Islet precursor cell (in vitro differentiated cells): ENCODE results near the gene ANKRD63.

Experiments
- DNase-seq: peaks from one replicate; pipeline ENCODE4 v3.0.0-alpha.2; 2018

The ANKRD63 gene

DNA sequence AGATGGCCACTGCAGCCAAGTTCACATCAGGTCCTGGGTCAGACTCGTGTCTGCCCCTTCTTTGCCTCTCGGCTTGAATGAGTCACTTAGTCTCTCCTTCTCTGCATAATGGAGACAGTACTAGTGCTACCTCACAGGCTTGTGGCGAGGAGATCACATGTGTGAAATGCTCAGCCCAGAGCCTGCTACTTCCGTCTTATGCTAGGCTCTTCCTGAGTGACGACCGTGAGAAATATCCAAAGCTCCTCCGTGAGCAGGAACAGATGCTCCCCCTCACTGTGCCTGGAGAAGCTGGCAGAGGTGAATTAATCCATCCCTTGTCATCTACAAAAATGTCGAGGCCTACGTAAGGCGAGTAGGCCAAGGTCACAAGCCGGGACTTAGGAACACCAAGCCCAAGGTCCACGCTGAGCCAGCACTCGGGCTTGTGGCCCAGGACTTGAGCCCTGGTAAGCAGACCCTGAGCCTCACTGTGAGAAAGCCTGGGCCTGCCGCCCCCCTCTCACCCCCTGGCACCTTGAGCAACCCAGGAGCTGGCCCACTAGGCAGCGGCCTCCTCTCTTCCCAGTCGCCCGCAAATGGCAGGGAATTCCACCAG lies 26.1 kb downstream of the ANKRD63 start:
- peak; percentile 86 for DNase-seq

DNA sequence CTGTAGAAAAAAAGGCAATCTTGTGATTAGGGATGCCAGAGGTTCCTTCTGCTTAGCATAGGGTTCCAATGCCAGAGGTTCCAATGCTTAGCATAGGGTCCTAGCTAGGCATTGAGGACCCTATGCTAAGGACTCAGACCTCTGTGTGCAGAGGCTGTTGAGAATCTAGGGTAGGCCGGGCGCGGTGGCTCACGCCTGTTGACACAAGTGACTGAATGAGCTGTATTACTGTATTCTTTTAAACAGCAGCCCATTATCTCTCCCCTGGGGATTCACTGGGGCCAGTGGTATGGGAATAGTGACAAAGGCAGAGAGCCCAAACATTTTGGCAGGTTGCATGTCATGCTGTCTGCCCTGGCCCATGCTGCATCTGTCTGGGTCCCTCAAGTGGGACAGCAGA lies 27.8 kb downstream of the ANKRD63 start:
- no peak for DNase-seq

DNA sequence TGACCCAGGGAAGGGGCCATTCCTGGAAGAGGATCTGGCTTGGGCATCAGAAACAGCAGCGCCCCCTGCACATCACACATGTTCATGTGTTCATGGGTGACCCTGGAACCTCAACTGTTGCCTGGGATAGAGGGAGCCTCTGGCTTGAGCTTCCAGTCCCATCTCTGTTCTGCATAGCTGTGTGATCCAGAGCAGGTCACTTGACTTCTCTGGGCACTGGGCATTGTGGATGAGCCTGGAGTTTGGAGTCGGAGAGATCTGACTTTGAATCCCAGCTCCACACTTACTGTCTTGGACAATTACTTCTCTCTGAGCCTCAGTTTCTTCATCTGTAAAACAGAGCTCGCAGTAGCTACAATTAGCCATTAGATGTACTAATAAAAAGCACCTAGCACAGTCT lies 28.4 kb downstream of the ANKRD63 start:
- DNase-seq: no peak

DNA sequence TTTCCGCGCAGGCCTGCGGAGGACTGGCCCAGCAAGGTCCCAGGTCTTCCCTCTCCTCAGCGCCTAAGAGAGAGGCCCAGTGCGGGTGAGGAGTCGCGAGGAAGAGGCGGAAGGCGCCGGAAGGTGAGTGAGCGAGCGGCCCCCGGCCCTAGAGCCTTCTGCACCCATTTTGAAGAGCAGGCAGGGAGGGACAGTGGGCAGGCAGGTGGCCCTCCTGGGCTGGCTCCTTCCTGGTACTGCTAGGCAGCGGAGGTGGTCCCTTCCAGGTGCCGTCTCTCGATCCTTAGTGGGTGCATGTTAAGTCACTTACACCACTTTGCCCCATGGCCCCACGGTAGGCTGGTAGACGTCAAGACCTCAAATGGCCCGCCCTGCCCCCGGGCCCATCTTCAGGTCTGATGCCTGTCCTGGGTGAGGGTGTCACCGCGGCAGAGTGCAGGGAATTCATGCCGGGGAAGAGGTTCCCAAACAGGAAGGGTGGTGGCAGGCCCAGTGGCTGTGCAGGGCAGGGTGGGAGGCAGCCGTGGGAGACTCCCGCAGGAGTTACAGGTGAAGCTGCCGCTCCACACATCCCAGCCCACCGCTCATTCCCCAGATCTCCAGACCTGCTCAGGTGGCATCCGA lies 29.6 kb downstream of the ANKRD63 start:
- no peak for DNase-seq

DNA sequence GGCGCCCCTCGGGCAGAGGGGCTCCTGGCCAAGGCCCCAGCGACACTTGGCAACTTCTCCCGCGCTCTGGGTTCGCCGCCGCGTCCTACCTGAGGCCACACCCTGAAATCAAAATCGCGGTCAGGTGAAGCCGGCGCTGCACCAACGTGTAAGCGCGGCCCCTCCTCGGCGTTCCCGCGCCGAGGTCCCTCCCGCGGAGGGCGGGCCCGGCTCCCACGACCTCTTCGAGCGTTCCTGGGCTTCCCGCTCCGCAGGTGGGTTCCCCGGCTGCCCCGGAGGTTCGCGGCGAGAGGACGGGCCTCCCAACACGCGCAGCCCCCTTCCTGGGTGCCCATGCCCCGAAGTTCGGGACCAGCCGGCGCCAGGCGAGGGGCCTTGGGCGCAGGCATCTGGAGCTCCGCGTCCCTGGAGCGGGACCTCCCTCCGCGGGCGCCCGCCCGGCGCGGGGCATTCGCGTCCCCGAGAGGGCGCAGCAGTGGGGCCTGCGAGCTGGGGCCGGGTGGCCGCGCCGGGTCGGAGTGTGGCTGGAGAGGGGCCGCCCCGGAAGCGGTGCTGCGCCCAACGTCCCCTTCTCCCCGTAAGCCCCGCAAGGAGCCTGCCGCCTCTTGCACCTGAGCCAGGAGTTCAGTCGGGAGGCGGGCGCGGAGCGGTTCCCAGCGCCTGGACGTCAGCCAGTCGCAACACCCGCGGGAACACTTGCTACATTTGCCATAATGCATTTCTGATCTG lies 30.3 kb downstream of the ANKRD63 start:
- no peak for DNase-seq

DNA sequence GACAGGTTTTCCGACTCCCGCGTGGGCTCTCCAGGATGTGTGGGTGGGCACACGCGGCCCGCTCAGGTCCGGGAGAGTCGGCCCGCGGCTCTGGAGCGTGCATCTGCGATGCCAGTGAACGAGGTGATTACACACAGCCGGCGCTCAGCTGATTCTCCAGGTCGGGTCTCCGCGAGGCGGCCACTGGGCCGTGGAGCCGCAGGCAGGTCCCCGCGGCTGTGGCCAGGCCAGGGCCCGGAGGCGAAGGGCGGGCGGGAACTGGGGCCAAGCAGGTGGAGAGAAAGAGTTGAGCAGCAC lies 30.8 kb downstream of the ANKRD63 start:
- DNase-seq: no peak

DNA sequence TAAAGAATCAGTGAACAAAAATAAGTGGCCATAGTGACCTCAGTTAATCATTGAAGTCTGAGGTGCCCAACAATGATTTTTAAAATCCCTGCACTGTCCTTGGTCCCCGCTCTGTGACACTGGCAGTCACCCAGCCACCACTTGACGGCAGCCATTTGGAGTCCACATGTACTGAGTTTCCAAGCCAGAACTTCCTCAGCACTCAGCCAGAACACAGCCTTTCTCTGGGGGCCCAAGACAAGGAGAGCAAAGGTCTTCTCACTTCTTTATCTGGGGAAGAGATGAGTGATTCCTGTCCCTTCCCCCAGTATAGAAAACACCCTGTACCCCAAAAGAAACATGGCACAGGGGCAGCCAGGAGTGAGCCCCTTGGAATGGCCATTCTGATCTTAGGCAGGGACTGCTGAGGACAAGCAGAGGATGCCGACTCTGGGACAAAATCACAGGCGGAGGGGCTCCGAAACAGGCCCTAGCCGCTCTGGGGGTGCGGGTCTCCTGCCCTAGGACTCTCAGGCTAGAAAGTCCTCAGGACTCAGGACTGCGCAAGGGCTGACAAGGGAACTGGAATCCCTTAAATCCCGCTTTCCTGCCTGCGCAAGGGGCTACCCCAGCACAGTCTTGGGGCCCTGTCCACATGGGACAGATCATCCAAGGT lies 31.3 kb downstream of the ANKRD63 start:
- no peak for DNase-seq

DNA sequence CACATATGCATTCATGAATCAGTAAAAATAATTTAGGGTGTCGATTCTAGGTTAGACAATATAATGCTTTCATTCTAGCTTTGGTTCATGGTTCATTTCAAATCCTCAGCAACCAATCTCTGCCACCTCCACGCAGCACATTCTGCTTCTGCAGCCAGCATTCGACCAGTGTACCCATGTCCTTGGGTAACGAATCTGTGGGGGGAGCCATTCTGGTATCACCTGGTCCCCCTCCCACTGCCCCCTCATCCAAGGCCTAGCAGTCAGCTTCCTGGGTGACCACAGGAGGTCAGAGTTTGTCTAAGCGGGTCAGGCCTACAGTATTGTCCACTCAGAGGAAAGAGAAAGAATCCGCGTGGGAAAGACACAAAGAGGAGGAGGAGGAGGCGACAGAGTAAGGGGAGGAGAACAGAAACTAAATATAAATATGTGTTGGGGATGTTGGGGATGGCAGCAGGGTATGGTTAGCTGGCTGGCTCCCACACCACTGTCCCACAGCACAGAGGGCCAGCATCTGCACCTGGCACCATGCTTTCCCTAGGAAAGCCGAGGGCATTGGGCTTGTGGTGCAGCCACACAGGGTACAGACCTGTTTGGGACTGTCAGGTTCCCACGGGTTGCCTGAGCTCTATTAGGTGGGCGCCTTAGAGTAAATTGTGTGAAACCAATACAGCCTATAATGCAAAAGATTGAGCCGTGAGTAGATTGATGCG lies 31.9 kb downstream of the ANKRD63 start:
- DNase-seq: no peak

DNA sequence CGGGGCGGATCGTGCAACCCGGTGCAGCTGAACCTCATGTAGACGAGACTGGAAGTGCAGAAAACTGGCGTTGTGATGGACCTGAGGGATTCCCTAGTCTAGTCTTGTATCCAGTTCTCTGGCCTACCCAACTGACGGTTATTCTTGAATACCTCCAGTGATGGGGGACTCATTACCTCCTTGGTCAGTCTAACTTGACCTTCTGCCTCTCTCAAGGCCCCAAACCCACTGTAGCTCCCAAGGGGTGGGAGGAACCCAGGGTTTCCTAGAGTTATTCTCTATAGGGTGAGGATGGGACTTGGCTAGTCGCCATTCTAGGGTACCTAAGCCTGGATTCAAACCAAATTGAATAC lies 32.6 kb downstream of the ANKRD63 start:
- no peak for DNase-seq

DNA sequence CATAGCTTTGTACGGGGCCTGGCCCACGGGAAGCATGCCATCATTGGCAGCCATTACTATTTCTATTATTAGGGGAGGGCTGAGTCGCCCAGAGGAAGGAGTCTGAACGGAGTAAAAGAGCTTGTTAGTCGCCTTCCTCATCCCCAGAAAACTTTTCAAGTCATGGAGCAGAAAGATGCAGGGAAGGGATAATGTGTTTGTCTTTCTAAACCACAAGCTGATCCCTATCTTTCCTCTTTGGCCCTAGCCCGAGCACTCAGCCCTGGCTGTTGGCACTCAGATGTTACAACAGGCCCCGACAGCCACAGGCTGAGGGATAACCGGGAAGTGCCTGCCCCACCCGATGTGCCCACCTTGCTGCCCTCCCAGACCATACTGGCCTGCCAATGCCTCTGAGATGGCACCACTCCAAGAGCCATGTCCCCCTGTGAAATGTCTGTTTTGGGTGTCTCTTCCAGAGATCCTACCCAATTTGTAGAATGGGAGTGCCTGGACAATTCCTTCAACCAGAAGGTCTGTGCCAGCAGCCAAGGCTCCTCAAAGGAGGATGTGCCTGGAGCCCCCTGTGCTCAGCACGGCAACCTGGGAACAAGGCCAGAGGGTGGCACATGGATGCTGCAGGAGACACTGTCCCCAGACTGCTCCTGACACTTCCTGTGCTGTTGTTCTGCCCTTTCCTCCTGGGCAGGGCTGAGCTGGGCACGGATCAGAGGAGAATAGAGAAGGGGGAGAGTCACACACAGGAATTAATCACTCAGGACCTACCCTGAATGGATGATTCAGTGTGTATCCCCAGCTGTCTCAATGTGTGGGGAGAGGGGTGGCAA lies 33.2 kb downstream of the ANKRD63 start:
- DNase-seq: peak; percentile 81

DNA sequence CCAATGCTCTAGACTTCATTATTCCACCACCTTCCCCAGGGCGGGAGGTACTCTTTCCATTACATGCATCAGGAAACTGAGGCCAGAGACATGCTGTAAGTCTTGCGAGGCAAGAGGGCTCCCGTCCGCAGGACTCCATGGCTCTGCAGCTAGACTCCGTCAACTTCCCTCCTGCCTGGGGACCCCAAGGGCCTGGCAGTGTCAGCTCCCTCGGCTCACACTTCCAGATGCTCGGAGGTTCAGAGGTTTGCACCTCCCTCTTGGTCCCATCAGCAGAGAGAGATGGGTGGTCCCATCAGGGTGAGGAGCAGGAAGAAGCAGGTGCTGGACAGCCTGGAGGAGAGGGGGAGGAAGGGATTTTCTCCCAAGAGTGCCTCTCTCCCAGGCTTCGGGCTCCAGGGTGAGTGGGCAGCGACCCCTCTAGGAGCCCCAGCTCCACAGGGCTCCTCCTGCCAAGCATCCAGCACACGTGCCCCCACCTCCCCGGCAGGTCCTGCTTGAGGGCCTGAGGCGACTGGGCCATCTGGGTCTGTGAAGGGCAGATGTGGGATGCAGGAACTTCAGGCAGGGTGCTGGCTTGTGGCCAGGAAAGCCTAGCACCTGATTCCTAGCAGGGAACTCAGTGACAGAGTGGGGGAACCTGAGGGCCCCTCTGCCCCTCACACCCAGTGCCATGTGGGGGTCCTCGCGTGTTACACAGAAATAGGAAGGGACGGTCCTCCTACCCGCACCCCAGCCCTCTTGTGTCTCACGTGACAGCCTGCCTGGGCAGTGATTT lies 34.7 kb downstream of the ANKRD63 start:
- DNase-seq: no peak

DNA sequence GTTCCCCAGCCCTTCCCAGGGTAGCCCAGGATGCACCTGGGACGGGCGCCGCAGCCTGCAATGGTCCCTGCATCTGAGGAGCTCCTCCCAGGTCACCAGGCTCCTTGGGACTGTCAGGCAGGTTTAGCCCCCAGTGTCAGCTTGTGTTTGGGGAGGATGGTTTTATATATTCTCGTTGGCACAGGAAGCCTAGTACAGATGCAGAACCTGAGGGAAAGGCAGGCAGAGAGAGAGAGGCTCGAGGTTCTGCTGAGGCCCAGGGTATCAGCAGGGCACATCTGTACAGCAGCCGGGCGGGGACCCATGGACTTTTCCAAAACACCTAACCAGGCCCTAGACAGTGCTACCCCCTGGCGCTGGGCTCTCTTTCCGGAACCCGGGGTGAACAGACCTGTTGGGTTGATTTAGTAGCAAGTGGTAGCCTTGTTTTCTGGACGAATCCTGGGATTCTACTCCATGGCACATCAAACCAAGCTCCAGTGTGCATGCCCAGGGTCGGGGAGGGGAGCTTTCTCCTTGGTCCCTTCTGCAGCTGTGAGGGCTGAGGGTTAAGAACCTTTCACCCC lies 35.4 kb downstream of the ANKRD63 start:
- no peak for DNase-seq

DNA sequence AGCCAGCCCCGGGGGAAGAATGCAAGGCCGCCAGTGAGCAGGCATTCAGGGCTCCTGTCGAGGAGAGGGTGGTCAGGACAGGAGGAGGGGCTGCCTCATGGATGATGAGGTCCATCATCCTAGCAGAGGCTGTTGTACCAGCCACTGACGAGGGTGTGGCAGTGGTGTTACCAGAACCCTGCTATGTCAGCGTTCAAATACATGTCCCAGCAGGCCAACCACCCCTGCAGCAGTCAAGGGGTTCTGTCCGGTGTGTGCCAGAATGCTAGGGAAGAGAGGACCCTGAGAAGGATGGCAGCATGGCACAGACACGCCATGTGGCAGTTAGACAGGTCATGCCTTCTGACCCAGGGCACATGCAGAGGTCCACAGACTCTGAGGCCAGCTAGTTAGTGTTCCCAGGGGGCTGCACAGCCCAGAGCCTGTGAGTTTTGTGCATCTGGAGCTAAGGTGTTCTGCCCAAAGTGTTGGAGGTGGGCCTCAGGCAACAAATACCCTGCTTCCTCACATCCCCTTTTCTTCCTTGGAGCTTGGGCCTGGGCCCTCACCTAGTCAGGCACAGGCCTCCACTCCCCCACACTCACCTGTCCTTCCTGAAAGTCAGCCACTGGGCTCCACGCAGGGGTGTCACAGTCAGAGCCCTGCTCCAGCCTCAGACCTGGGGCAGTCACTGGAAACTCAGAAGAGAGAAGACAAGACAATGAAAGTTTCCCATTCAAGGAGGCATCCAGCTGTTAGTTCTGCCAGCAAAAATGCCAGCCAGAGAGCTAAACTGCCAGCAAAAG lies 36.2 kb downstream of the ANKRD63 start:
- DNase-seq: peak; percentile 43

DNA sequence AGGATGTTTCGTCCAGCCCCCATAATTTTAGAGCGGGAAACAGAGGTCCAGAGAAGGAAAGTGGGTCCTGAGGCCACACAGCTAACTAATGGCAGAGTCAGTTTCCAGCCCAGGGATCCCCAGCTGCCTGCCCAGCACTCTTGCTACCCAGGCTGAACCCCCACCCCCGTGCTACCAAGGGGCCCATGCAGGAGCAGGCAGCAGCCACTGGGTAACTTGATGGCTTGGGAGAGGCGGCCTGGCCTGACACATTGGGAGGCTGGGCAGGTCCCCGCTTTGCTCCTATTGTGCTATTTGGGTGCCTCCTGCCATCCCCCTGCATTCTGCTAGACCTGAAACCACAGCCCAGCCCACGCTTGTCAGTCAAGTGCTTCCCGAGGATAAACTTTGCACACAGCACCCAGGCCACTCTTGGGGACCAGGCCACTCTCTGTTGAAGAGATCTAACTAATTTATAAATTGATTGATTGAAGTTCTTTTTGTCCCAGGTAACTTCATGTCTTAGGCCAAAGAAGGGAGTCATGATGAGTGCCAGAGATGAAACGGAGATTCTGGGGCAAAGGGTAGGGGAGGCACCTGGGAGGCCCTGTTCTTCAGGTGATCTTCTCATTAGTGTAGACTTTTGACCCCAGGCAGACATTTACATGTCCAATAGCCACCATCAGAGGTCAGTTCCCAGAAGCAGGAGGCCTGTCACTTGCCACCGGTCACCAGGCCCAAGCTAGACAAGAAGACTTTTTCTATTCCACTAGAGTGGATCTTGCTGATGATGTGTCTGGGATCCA lies 37.0 kb downstream of the ANKRD63 start:
- DNase-seq: peak; percentile 51

DNA sequence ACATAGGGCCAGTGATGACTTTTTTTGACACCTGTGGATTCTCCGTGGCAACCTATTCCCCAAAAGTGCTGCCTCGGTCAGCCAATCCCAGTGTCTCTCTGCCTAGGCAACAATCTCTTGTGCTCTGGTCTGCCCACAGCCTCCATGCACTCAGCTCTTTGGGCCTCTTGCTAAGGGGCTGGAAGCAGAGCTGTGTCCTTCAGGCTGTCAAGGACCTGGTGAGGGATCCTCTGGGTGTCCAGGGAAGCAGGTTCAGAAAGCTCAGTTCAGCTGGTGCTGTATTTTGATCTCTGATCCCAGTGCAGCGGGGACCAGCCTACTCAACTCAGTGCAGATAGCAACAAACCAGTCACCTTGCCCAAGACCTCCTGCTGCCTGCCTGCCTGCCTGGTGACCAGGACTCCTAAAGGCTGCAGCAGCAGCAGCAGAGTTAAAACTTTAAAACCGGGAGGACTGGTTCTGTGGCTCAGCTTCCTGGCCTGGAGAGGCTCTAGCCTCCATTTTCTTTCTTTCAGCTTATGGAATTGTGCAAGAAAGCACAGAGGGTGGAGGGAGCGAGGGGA lies 37.8 kb downstream of the ANKRD63 start:
- DNase-seq: peak; percentile 89

DNA sequence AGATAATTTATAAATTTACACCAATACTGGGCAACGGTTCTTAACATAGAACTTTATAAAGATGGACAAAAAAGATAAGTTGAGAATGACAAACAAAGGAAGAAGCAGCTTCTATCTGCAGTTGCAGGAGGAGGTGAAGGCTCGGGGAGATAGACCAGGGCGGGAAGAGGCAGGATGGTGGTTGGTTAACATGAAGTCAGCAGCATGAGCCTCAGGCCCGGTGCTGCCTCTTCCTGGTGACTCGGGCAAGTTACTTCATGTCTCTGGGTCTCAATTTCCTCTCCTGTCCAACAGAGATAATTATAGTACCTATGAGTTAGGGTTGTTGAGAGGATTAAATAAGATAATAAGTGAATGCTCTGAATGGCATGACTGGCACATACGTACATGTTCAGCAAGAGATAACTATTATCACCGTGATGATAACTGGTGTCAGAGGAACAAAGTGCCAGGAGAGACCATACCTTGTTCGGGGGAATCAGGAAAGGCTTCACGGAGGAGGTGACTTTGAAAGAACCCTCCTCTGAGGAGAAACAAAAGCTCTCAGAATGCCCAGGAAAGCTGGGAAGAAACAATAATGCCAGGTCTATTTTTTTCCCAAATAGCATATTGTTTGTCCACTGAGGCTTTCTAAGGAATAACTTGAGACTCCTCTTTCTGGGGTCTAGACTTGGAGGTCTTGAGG lies 39.6 kb downstream of the ANKRD63 start:
- DNase-seq: no peak

DNA sequence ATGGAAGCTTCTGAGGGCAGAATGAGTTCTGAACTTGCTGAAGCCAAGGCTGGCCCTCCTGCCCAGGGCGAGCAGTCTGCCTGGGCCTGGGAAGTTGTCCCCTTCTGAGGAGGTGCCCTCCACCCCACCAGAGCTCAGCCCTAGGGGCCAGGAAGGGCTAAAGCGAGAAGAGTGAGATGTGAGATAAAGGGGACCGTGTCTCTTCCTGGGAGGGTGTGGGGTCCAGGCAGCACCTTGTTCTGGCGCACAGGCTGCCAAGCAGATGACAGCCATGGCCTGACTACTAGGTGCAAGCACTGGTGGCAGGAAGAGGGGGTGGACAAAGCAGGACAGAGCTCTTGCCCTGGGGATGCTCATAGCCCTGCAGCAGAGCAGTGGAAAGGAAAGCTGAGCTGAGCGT lies 40.3 kb downstream of the ANKRD63 start:
- DNase-seq: no peak

DNA sequence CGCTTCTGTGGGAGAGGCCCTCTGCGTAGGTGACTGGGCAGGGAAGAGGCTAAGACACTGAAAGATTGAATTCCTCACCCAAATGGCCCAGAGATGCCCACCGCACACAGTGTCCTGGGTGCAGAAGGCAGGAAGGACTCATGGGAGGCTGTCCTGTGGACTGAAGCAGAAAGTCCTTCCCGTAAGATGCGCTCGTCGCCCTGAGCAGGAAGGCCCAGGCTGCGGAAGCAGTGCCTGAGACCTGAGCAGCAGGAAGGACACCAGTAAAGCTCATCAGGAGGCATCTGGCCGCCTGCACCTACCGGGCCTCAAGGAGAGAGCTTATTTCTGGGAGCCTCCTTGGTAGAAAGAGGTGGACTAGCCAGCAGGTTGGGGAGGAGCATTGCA lies 40.7 kb downstream of the ANKRD63 start:
- DNase-seq: no peak
